DMS79 treated with DMSO at 0.1 percent for 48 hours (cell line): ENCODE measurements around the gene CXCR4.

Experiments
- DNase-seq: peaks from one replicate; lab custom pipeline; 2025; lab: John Stamatoyannopoulos, UW

CXCR4 gene

DNA sequence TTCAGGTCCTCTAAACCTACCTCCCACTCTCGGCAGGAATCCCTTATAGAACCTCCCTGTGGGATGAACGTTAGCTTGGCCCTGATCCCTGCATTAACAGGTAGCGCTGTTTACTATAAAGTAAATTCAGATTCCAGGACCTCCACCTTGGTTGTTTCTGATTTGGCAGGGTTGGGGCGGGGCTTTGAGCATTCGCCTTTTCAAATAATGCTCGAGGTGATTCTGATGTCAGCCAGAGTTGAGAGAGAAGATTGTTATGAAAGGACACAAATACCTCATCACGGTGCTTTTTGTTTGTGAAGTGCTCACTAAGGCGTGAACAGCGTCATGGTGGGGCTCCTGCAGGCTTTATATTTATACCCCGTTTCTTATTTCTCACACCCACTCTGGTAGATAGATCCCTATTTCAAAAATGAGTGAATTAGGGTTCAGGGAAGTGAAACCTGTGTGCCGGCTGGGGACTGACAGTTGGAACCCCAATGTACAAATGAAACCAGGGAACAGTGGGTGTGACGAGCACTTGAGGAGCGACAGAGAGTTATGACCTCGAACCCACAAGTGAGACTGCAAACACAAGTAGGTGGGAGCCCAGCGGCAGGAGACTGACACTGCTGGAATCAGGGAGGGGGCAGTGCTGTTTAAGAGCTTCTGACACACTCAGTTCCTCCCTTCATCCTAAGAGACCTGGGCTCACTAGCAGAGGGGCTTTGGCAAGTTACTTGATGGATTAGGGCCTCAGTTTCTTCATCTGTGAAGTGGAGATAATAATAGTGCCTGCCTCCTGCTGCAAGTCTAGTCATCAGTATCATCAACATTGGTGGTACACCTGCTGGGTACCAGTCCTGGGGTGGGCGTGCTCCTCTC is 14.2 kb upstream of the CXCR4 start:
- no peak for DNase-seq

DNA sequence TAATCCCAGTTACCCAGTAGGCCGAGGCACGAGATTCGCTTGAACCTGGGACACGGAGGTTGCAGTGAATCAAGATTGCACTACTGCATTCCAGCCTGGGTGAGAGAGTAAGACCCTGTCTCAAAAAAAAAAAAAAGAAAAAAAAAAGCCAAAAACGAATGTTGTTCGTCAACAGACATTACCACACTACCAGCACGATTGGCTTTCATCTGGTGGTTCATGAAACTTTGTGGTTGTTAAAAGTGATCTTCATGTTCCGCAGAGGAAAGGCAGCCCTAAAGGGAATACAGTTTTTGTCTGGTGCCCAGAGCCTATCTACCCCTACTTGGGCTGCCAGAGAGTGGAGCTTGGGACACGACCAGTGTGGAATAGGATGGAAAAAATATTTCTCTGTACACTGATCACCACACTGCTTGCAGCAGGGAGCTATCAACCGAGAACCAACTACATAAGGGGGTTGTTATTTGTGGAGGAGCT is 13.6 kb upstream of the CXCR4 start:
- DNase-seq = no peak

DNA sequence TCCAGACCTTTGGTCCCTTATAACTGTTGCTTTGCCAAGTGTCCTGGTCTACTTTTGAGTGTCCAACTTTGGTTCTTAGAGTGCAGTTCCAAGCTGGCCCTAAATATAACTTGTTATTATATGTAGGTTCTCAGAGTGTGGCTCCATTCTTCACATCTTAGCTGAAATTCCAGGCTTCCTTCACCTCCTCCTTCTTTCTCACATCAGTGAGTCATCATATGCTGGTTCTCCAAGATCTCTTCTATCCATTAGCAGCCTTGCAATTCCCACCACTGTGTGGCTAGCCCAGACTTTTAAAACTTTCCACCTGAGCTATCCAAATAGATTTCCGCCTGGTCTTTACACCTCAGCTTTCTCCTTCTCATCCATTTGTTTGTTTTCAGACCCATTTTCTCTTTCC is 12.6 kb upstream of the CXCR4 start:
- no peak for DNase-seq

DNA sequence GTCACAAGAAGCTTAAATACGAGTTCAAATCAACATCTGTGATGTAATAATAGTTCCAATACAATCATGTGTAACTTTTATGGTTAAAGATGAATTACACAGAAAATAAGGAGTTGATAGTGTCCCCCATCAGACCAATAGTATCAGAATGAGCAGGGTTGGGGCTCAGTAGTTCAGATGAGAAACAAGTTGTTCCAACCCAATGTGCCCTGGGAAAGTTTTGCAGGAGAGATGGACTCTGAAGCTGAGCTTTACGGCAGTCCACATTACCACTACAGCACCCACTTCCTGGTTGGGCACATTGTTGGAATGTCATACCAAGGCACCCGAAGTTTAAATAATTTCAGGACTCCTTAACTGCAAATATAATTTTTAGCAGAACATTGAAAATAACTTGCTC is 12.1 kb upstream of the CXCR4 start:
- DNase-seq = no peak

GRCh38 chr2:136129601-136130000 is 11.7 kb upstream of the CXCR4 start:
- DNase-seq = no peak

- no peak for DNase-seq
Observed at GRCh38 chr2:136128905-136129304, 11.0 kb upstream of the CXCR4 start.

GRCh38 chr2:136128366-136128765 is 10.4 kb upstream of the CXCR4 start:
- no peak for DNase-seq

DNA sequence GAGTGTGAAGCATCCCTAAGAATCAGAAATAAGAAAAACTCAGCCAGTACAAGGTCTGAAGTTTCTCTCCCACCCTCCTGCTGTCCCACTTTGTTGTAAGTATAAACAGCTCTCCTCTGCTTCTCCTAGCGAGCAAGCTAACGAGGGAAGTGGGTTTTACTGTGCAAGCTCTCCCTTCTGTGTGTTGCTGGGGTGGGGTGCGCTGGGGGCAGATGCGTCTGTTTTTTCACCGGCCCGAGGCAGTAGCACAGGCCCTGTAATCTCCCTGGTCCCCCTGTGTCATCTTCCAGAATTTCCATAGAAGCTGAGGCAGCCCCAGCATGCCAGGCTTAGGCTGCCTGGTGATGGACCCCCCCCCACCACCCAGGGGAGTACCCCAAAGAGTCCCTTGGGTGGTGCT is 9.4 kb upstream of the CXCR4 start:
- no peak for DNase-seq

- DNase-seq = peak; percentile 95
Observed at GRCh38 chr2:136126421-136126926, 8.5 kb upstream of the CXCR4 start.

- no peak for DNase-seq
Observed at GRCh38 chr2:136126021-136126420, 8.1 kb upstream of the CXCR4 start.

GRCh38 chr2:136125236-136125635 is 7.3 kb upstream of the CXCR4 start:
- DNase-seq = peak; percentile 91

DNA sequence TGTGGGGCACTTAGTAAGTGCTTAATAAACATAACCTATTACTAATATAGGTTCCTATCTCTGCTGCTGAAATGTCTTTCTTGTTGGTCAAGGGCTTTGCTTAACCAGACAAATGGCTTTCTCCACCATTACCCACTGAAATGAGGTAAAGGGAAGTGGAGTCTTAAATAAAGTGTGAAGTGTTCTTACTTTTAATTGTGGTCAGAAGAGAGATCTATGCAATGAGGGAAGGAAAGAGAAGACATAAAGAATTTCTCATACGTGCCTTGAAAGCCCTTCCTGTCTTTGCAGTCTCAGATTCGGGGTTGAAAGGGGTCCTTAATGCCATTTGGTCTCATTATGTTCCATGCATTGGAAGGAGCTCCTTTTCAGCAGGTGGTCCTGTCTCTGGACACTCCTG is 6.9 kb upstream of the CXCR4 start:
- DNase-seq = peak; percentile 75

DNA sequence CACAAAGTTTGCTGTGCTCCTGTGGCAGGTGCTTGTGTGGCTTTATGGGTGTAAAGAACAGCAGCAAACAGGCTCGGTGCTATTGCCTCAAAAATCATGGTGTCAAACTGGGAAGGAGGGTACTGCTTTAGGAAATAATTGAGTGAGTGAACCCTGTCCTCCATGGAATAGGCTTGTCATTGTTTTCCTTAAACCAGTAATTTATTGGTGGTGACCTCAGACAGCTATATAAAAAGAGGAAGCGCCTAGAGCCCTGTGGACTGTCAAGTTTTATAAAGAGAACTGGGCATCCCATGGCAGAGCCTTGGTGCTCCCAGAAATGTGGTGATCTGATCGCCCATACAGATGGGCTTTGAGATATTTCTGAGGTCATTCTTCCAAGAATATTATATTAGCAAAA is 4.7 kb upstream of the CXCR4 start:
- no peak for DNase-seq

GRCh38 chr2:136121204-136121910 is 3.4 kb upstream of the CXCR4 start:
- DNase-seq = no peak

DNA sequence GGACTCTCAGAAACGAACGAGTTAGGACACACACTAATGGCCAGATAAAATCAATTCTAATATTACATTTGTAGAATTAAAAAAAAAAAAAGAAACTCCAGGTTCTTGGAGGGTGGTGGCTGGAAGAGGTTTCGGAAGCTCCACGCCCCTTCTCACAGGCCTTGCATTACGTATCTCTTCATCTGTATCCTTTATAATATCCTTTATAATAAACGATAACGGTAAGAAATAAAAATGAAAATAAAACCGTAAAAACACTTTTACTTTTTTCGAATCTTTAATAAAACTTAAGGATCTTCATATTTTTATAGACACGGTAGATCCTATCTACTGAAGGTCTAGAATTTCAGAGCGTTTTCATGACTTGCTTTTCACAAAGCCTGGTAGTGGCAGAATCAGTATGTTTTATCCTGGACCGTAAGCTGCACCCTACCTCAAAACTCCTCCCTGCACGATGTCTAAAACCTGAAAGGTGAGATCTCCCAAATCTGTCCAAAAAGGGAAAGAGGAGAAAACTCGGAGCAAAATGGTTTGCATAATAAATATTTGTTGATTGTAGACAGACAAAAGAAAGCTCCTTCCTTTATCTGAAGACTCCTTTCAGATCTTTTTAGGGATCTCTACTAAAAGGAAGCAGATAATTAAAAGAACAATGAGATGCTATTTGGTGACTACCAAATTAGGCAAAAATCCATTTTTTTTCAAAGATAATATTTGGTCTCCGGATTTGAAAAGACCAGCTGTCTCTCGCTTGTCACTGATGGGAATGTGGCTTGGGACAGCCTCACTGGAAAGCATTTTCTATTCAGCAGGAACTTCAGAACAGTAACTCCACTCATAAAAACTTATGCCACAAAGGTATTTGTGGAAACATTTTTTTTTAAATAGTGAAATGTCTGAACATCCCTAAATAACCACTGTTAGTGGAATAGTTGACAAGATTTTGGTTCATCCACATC is 2.0 kb upstream of the CXCR4 start:
- DNase-seq = peak; percentile 63

DNA sequence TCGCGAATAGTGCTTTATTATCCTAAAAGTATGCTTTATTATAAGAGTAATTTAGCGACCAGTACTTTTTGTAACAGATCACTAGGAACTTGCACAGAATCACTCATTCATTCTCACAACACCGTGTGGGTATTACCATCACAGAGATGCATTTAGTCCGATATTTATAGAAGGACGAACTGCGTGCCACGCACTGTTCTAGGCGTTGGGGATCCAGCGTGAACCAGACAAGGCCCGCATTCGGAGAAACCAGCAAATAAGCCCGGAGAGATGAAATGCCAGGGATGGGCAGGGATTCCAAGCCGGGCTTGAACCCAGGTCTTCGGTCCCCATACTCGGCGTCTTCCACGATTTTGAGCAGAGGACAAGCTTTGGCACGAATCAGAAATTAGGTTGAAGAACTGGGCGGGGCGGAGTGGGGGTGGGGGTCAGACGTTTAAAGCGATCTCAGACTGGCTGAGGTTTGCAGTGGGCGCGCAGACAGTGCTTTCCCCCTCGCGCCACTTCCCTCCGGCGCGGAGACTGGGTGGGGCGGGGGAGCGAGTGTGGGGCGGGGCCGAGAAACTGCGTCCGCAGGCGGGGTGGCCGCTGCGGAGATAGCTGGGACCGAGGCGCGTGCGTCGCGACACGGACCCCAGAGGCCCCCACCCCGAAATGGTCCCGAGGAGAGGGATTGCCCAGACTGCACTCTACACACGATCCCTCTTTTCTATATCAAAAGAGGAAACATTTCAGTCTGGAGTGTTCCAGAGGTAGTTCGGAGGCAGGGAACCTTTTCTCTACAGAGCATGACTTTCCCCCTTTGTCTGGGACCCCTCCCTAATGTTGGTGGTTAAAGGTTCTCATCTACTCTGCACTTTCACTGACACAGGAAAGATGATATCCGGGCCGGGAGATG is 1.1 kb upstream of the CXCR4 start:
- peak; percentile 91 for DNase-seq

- peak; percentile 64 for DNase-seq
Observed at GRCh38 chr2:136117391-136117841, 533 bp downstream of the CXCR4 start.

DNA sequence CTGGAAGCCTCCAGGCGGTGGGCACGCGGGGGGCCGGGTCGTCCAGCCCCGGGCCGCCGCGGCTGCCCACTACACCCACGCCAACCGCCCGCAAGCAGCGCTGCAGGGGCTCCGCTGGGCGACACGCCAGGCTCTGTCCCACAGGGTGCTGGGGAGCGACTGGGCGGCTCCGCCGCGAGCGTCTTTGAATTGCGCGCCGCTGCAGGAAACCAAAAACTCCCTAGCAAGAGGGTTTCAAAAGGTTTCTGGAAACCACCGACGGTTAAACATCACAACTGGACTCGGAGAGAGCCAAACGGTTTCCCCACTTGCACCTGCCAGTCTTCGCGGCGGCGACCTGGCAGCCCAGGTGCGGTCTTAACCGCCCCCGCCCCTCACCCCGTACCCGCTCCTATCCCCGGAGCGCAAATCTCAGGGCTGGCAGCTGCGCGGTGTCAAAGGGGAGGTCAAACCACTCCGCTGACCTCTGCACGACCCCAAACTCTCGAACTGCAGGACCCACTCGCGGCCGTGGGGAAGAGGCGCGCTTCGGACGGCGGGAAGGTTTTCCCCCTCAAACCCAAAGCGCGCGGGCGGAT is 1.0 kb downstream of the CXCR4 start:
- DNase-seq = peak; percentile 30

GRCh38 chr2:136116151-136116812 is 1.7 kb downstream of the CXCR4 start:
- peak; percentile 67 for DNase-seq
